Activated CD8-positive, alpha-beta memory T cell treated with anti-CD3 and anti-CD28 coated beads, Interleukin-2, amount 10 ng/mL, durations not matched to agents 7 days and 5 days (primary cell): ENCODE measurements around the gene SMG6. TPM values are rescaled to one million over a fixed set of nuclear protein-coding genes. Genes with fewer than 3 reads are reported as not detected.
A peak's percentile ranks its signal among the peaks of the same experiment; 100 is the strongest.

Experiments used
- ATAC-seq: fragments of 150-1000 bp; cut with Tn5 transposase; one replicate; pipeline ENCODE4 v1.10.0; 2021; ENCODE audit warnings: moderate library complexity
- CTCF ChIA-PET: fragments of 350-600 bp; sonication (Branson Sonifier 250); formaldehyde crosslinking; loops from one replicate; lab custom pipeline; 2021; ENCODE audit warnings: antibody characterized with exemption; lab: Charles Lee
- DNase-seq: peaks from one replicate; pipeline ENCODE4 v3.0.0-alpha.2; 2020
- H3K27ac Mint-ChIP-seq: one replicate; pipeline ENCODE4 v1.8.0; 2021; ENCODE audit warnings: mild to moderate bottlenecking, mixed read lengths
- H3K27me3 Mint-ChIP-seq: one replicate; pipeline ENCODE4 v1.8.0; 2021; ENCODE audit warnings: mixed read lengths
- H3K36me3 Mint-ChIP-seq: one replicate; pipeline ENCODE4 v1.8.0; 2021; ENCODE audit warnings: mild to moderate bottlenecking, mixed read lengths
- H3K4me1 Mint-ChIP-seq: one replicate; pipeline ENCODE4 v1.8.0; 2021; ENCODE audit warnings: mixed read lengths
- H3K4me3 Mint-ChIP-seq: one replicate; pipeline ENCODE4 v1.8.0; 2021; ENCODE audit warnings: mild to moderate bottlenecking, moderate library complexity, mixed read lengths
- H3K9me3 Mint-ChIP-seq: one replicate; pipeline ENCODE4 v1.8.0; 2022; ENCODE audit warnings: low read depth, mixed read lengths
- total RNA-seq, 2 experiments: library from RNA; stranded (reverse); gene quantifications; one replicate each; pipeline ENCODE4 v1.2.3, GENCODE V29; 2021

Gene SMG6
- total RNA-seq, 2 experiments from 2014 or later = 46.7 to 60.9 TPM

DNA sequence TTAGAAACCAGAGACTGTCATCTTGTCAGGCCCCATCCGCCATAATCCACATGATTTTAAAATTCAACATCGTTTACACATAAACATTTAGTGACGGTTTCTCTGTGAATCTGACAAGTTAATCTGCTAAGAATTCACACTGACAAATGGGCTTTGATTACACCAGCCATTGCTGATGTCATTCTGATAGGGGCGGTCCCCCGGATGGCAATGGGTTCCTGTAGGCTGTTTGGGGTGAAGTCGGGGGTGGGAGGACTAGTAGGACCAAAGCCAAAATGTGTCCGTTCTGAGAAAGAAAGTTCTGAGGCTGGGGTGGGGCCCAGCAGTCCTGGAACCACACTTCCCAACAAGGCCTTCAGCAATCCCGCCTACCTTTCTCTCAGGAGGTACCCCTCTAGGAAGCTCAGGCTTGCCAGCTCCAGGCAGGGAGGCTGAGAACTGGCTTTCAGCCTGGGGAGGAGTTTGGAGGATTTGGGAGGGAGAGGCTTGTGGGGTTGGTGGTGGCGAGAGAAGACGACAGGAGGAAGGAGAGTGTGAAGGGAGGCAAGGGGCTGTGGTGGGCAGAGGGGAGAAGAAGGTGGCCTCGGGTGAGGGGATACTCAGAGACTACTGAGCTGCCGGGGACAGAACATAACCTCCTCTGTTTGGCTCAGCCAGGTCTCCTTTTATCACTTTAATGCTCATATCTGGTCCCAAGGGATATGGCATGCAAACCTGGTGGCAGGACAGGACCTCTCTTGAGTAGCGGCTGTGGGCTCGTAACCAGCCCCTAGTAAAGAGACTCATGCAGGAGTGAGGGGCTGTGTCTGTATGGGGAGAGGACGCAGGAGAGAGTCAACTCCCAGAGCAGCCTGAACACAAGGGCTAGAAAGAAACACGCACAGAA, 240.1 kb downstream of the SMG6 start:
- DNase-seq (peak; percentile 87), ATAC-seq (peak; percentile 37)
- Mint-ChIP-seq H3K36me3 (peaks cover 51% of the 10 kb centered on the region), H3K9me3 (no peaks in the 10 kb centered on the region), H3K4me1 (peaks cover 89% of the 10 kb centered on the region), H3K4me3 (peak overlapping the region; percentile 45), H3K27ac (peak overlapping the region; percentile 96), H3K27me3 (no peaks in the 10 kb centered on the region)
- CTCF ChIA-PET = interaction anchor here (0.8 to 13.6 kb wide), 10 partner anchors 9 to 217 kb away, joined by 3 to 401 read pairs (median 5); partner anchors contain the start of gene HIC1

DNA sequence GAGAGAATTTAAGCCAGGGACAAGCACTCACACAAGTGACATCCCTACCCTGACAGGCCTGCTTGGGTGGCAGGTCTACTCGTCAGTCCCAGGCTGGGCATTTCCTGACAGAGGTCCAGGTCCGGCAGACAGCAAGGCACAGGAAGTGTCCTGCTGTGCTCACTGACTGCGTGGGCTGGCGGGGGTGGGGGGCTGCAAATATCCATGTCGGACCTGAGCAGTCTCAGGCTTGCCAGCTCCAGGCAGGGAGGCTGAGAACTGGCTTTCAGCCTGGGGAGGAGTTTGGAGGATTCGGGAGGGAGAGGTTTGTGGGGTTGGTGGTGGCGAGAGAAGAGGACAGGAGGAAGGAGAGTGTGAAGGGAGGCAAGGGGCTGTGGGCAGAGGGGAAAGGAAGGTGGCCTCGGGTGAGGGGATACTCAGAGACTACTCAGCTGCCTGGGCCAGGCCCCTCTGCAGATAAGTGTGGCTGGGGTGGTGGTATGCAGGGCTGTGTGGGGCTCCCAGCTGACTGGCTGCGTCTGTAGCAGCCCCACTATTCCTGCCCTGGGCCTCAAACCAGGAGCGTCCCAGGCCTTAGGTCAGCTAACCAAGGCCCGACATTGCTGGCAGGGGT, 240.9 kb downstream of the SMG6 start:
- peaks cover 85% of the 10 kb centered on the region for H3K4me1 Mint-ChIP-seq
- H3K27me3 Mint-ChIP-seq = no peaks in the 10 kb centered on the region
- no peaks in the 10 kb centered on the region for H3K9me3 Mint-ChIP-seq
- H3K27ac Mint-ChIP-seq = peak overlapping the region; percentile 96
- DNase-seq = no peak
- peaks cover 50% of the 10 kb centered on the region for H3K36me3 Mint-ChIP-seq
- CTCF ChIA-PET = interaction anchor here (4.1 to 13.6 kb wide), 3 partner anchors 8 to 187 kb away, joined by 41 to 401 read pairs (median 198); partner anchors contain the start of gene HIC1
- H3K4me3 Mint-ChIP-seq = peak overlapping the region; percentile 45
- ATAC-seq = no peak

DNA sequence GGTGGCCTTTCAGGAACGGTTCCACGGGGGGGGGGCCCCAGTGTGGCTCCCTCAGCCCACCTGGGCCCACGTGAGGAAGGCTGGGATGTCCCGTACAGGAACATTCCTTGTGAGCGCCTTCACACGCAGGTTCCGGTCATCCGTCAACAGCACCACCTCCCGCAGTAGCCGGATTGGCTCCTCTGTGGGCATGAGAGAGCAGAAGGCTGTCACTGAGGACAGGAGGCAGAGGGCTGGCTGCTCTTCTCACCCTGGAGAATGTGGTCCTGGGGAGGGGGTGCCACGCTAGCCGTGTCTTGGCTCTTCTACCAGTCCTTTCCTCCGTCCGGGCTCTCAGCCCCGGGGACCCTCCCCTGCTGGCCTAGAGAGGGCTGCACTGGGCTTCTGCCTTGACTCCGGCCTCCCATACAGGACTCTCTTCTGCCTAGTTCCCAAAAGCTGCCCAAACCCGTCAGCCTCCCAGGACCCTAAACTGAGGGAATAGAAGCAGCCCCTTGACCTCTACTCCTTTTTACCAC, 242.1 kb downstream of the SMG6 start:
- peaks cover 74% of the 10 kb centered on the region for H3K4me1 Mint-ChIP-seq
- no peaks in the 10 kb centered on the region for H3K9me3 Mint-ChIP-seq
- DNase-seq (no peak), ATAC-seq (no peak)
- peaks cover 49% of the 10 kb centered on the region for H3K36me3 Mint-ChIP-seq
- no peaks in the 10 kb centered on the region for H3K27me3 Mint-ChIP-seq
- CTCF ChIA-PET = interaction anchor here (0.5 to 13.6 kb wide), 3 partner anchors 17 to 188 kb away, joined by 4 to 401 read pairs (median 96); no protein-coding TSS in a partner anchor
- H3K4me3 Mint-ChIP-seq = no peak overlapping the region
- peak overlapping the region; percentile 96 for H3K27ac Mint-ChIP-seq

DNA sequence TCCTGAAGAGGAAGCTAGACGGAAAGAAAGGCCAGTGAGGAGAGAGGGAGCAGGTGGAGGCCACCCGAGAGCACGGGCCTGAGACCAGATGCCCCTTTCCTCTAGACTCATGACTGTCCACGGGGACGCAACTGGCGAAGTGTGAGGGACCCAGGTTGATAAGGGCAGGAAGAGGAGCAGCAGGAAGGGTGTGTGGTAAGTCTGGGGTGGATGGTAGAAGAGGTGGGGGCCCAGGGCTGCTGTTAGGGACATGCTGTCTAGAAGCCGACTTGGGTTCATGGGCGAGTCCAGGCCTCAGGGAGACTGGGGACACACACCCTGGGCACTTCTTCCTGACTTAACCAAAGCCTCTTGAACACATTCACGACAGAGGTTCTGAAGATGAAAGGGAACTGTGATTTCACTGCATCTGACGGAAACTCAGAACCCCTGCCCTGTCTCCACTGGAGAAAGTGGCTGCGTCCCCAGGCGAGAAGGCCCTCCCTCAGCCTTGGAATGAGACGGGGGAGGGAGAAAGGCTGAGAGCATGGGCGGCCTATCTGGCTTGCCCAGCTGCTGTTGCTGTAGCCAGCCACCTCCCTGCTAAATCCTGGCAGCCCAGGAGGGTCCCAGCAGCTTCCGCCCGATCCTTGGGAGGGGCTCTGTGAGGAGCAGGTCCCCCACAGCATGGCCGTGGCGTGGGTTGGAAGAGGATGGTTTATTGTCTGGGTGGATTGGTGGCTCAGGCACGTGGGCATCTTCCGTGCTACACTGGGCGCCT, 242.7 kb downstream of the SMG6 start:
- no peak for DNase-seq
- no peak for ATAC-seq
- H3K27ac Mint-ChIP-seq = peak overlapping the region; percentile 78
- no peaks in the 10 kb centered on the region for H3K27me3 Mint-ChIP-seq
- CTCF ChIA-PET = interaction anchor here (0.5 to 13.6 kb wide), 9 partner anchors 9 to 222 kb away, joined by 3 to 401 read pairs (median 15); no protein-coding TSS in a partner anchor
- peak overlapping the region; percentile 64 for H3K4me3 Mint-ChIP-seq
- peaks cover 46% of the 10 kb centered on the region for H3K36me3 Mint-ChIP-seq
- no peaks in the 10 kb centered on the region for H3K9me3 Mint-ChIP-seq
- peaks cover 67% of the 10 kb centered on the region for H3K4me1 Mint-ChIP-seq

DNA sequence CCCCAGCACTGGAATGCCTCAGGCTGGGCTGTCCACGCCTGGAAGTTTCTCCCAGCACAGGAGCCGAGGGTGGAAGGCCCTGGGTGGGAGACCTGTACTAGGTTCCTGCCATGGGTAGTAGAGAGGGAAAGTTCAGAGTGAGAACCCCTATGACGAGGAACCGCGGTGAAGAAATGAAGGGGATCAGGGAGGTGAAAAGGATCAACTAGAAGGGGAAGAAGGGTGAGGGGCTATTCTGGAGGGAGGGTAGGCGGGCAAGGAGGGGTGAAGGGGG, 243.3 kb downstream of the SMG6 start:
- no peaks in the 10 kb centered on the region for H3K27me3 Mint-ChIP-seq
- ATAC-seq (no peak), DNase-seq (no peak)
- peaks cover 44% of the 10 kb centered on the region for H3K36me3 Mint-ChIP-seq
- peaks cover 62% of the 10 kb centered on the region for H3K4me1 Mint-ChIP-seq
- no peaks in the 10 kb centered on the region for H3K9me3 Mint-ChIP-seq
- CTCF ChIA-PET = interaction anchor here (0.7 to 13.6 kb wide), 10 partner anchors 9 to 222 kb away, joined by 3 to 401 read pairs (median 10); no protein-coding TSS in a partner anchor
- peak overlapping the region; percentile 78 for H3K27ac Mint-ChIP-seq
- H3K4me3 Mint-ChIP-seq = peak overlapping the region; percentile 64

DNA sequence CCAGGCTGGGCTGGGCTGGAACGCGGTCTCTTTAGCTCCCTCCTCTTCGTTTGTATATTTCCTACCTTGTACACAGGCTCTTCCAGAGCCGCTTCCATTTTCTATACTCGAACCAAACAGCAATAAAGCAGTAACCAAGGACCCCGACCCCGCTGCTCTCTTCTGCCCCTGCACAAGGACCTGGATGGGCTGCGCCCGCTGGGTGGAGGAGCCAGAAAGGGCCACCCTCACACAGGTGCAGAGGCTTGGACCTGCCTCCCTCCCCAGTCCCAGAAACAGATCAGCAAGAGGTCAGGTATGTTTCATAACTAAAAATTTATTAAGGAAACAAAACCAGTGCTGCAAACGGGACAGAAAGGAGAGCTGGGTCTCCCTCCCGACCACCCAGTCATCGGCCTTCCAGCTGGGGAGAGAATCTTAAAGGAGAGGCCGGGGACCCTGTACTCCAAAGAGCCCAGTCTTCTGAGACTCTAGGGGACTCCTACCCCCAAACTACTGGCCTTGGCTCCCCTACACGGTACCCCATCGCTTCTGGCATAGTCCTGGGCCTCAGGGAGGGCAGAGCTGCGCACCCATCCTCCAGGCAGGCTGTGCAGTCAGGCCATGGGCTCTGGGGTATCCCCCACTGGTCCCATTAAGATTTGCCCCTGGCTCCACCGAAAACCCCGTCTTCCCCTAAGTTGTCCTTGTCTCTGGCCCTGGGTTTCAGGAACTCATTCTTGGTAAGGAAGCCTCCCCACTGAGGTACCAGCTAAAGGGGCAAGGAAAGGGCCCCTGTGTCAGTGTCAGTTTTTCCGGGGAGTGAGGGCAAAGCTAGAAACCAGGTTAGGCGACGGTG, 243.8 kb downstream of the SMG6 start:
- CTCF ChIA-PET = interaction anchor here (0.7 to 13.6 kb wide), 16 partner anchors 8 to 293 kb away, joined by 3 to 401 read pairs (median 10); no protein-coding TSS in a partner anchor
- ATAC-seq = no peak
- H3K27me3 Mint-ChIP-seq = no peaks in the 10 kb centered on the region
- H3K4me3 Mint-ChIP-seq = peak overlapping the region; percentile 64
- peaks cover 41% of the 10 kb centered on the region for H3K36me3 Mint-ChIP-seq
- no peak for DNase-seq
- no peaks in the 10 kb centered on the region for H3K9me3 Mint-ChIP-seq
- H3K27ac Mint-ChIP-seq = peak overlapping the region; percentile 78
- peaks cover 56% of the 10 kb centered on the region for H3K4me1 Mint-ChIP-seq

DNA sequence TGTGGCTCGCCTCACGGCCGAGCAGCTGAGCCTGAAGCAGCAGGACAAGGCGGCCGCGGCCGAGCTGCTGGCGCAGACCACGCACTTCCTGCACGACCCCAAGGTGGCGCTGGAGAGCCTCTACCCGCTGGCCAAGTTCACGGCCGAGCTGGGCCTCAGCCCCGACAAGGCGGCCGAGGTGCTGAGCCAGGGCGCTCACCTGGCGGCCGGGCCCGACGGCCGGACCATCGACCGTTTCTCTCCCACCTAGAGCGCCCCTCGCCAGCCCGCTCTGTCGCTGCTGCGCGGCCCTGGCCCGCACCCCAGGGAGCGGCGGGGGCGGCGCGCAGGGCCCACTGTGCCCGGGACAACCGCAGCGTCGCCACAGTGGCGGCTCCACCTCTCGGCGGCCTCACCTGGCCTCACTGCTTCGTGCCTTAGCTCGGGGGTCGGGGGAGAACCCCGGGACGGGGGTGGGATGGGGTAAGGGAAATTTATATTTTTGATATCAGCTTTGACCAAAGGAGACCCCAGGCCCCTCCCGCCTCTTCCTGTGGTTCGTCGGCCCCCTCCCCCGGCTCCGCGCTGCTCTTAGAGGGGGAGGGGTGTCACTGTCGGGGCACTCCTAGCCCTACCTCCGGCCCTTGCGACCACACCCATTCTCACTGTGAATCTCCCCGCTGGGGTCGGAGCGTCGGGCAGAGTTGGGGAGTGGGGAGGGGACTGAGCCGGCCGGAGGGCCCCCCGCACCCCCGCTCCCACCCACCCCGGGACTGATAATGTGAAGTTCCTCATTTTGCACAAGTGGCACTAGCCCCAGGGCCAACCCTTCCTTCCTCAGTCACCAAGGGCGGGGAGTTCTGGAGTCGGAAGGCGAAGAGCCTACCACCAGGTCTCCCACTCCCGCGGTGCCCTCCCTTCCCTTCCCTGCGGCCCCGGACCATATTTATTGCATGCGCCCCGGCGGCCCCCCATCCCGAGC, 244.7 kb downstream of the SMG6 start:
- Mint-ChIP-seq H3K27me3 (no peaks in the 10 kb centered on the region), H3K36me3 (peaks cover 36% of the 10 kb centered on the region), H3K4me1 (peaks cover 54% of the 10 kb centered on the region), H3K4me3 (peak overlapping the region; percentile 71), H3K27ac (peak overlapping the region; percentile 78), H3K9me3 (no peaks in the 10 kb centered on the region)
- peak; percentile 13 for ATAC-seq
- CTCF ChIA-PET = interaction anchor here (0.7 to 13.6 kb wide), 35 partner anchors 11 to 357 kb away, joined by 3 to 401 read pairs (median 4); no protein-coding TSS in a partner anchor
- peak; percentile 87 for DNase-seq

DNA sequence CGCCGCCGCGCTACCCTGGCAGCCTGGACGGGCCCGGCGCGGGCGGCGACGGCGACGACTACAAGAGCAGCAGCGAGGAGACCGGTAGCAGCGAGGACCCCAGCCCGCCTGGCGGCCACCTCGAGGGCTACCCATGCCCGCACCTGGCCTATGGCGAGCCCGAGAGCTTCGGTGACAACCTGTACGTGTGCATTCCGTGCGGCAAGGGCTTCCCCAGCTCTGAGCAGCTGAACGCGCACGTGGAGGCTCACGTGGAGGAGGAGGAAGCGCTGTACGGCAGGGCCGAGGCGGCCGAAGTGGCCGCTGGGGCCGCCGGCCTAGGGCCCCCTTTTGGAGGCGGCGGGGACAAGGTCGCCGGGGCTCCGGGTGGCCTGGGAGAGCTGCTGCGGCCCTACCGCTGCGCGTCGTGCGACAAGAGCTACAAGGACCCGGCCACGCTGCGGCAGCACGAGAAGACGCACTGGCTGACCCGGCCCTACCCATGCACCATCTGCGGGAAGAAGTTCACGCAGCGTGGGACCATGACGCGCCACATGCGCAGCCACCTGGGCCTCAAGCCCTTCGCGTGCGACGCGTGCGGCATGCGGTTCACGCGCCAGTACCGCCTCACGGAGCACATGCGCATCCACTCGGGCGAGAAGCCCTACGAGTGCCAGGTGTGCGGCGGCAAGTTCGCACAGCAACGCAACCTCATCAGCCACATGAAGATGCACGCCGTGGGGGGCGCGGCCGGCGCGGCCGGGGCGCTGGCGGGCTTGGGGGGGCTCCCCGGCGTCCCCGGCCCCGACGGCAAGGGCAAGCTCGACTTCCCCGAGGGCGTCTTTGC, 245.6 kb downstream of the SMG6 start:
- Mint-ChIP-seq H3K27me3 (peaks cover 3% of the 10 kb centered on the region), H3K36me3 (peaks cover 32% of the 10 kb centered on the region), H3K27ac (peak overlapping the region; percentile 82), H3K4me1 (peaks cover 50% of the 10 kb centered on the region), H3K4me3 (peak overlapping the region; percentile 71), H3K9me3 (no peaks in the 10 kb centered on the region)
- peak; percentile 63 for DNase-seq
- CTCF ChIA-PET = interaction anchor here (0.7 to 13.6 kb wide), 34 partner anchors 12 to 358 kb away, joined by 3 to 401 read pairs (median 4); partner anchors contain the start of gene TSR1
- ATAC-seq = no peak

DNA sequence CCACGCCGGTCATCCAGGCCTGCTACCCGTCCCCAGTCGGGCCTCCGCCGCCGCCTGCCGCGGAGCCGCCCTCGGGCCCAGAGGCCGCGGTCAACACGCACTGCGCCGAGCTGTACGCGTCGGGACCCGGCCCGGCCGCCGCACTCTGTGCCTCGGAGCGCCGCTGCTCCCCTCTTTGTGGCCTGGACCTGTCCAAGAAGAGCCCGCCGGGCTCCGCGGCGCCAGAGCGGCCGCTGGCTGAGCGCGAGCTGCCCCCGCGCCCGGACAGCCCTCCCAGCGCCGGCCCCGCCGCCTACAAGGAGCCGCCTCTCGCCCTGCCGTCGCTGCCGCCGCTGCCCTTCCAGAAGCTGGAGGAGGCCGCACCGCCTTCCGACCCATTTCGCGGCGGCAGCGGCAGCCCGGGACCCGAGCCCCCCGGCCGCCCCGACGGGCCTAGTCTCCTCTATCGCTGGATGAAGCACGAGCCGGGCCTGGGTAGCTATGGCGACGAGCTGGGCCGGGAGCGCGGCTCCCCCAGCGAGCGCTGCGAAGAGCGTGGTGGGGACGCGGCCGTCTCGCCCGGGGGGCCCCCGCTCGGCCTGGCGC, 246.3 kb downstream of the SMG6 start:
- Mint-ChIP-seq H3K4me3 (peak overlapping the region; percentile 71), H3K9me3 (no peaks in the 10 kb centered on the region), H3K36me3 (peaks cover 32% of the 10 kb centered on the region), H3K4me1 (peaks cover 44% of the 10 kb centered on the region), H3K27ac (no peak overlapping the region), H3K27me3 (peaks cover 4% of the 10 kb centered on the region)
- no peak for ATAC-seq
- DNase-seq = peak; percentile 47
- CTCF ChIA-PET = interaction anchor here (0.7 to 13.6 kb wide), 21 partner anchors 10 to 359 kb away, joined by 3 to 401 read pairs (median 7); partner anchors contain the start of genes SMG6, SRR and TSR1
